GM18505 (cell line): ENCODE results near the gene C9orf43.

ENCODE experiments used
- ATAC-seq: cut with Tn5 transposase; IDR thresholded peaks from one replicate; pipeline ENCODE4 v1.9.1; 2021; ENCODE audit not compliant: unreplicated experiment
- POLR2A ChIP-seq: IDR thresholded peaks from 4 replicates; pipeline ENCODE4 v1.6.1; 2011; ENCODE audit warnings: borderline replicate concordance; ENCODE audit not compliant: insufficient read depth, insufficient read length; ENCODE audit errors: extremely low read depth

The C9orf43 gene

GRCh38 chr9:113477058-113477457 is 66.5 kb downstream of the C9orf43 start:
- ATAC-seq, result no peak
- no peak for TF ChIP-seq POLR2A

- TF ChIP-seq POLR2A, result no peak
- no peak for ATAC-seq
Measured at GRCh38 chr9:113477661-113478060, 67.1 kb downstream of the C9orf43 start.

GRCh38 chr9:113479174-113479621 is 68.7 kb downstream of the C9orf43 start:
- no peak for TF ChIP-seq POLR2A
- ATAC-seq, result no peak
